K562 (cell line): ENCODE data around the gene TDRD3. TPM values are rescaled to one million over a fixed set of nuclear protein-coding genes. Genes with fewer than 3 reads are reported as not detected.
"Not testable (repeated sequence)": the region's sequence is repeated elsewhere in the genome, so short reads cannot be mapped to it uniquely, and the experiment has no call there.

ENCODE experiments used
- ATAC-seq: fragments of 200-7000 bp; cut with Tn5 transposase; 3 replicates; pipeline ENCODE4 v1.9.1; 2020; ENCODE audit warnings: moderate library complexity
- BruUV-seq: library from RNA; stranded (reverse); fragments of 400-500 nt; replicated peaks from 2 replicates; lab custom pipeline; 2021; lab: Mats Ljungman, UMichigan
- CTCF ChIA-PET: fragments of 300-600 bp; formaldehyde crosslinking; extraction: SDS; loops from one replicate; lab custom pipeline; 2021; ENCODE audit warnings: low intra/inter-chr PET ratio; lab: Yijun Ruan, JAX
- POLR2A ChIA-PET: fragments of 300-600, 350-650 bp; sonication (Branson Sonifier 250); formaldehyde crosslinking; extraction: SDS; loops from one replicate; lab custom pipeline; 2021; ENCODE audit warnings: antibody characterized with exemption, inconsistent platforms; lab: Yijun Ruan, JAX
- DNase-seq, 4 experiments: peaks; one replicate each; pipeline versions ENCODE4 v3.0.0 to v3.0.0-alpha.2; 2011 to 2018; ENCODE audit warnings: low spot score in 3 of 4, mixed read lengths in 3 of 4; ENCODE audit errors: extremely low read depth in 1 of 4
- FAIRE-seq: peaks from 2 replicates; lab custom pipeline; 2011; peaks lifted over from hg19 to GRCh38; lab: Jason Lieb, UNC
- H2AFZ ChIP-seq: 2 replicates; pipeline ENCODE4 v1.6.0; 2011; ENCODE audit warnings: low read depth, low read length, control low read depth, inconsistent platforms
- H3K27ac ChIP-seq: fragments of 200-600 bp; 3 replicates; pipeline ENCODE4 v1.8.0; 2011; ENCODE audit warnings: low read depth, mild to moderate bottlenecking, control low read depth, inconsistent platforms, low read length, moderate library complexity, mixed read lengths; ENCODE audit errors: extremely low read depth
- H3K27me3 ChIP-seq, 2 experiments: fragments of 300-600 bp in 1 of 2; 2 replicates in 1 of 2; 3 replicates in 1 of 2; pipeline versions ENCODE4 v1.6.0 to v1.8.0; 2011; ENCODE audit warnings: inconsistent platforms in 2 of 2, low read length in 2 of 2, mild to moderate bottlenecking in 1 of 2, mixed read lengths in 1 of 2, moderate library complexity in 1 of 2; ENCODE audit not compliant: control insufficient read depth in 2 of 2, insufficient read depth in 2 of 2
- H3K36me3 ChIP-seq: fragments of 300-600 bp; 3 replicates; pipeline ENCODE4 v1.8.0; 2011; ENCODE audit warnings: mild to moderate bottlenecking, low read length, inconsistent platforms; ENCODE audit not compliant: control insufficient read depth, insufficient read depth
- H3K4me1 ChIP-seq, 2 experiments: fragments of 200-600 bp in 1 of 2; replicated peaks in 1 of 2; 2 replicates in 1 of 2; 3 replicates in 1 of 2; pipeline versions ENCODE4 v1.5.1 to v1.8.0; 2011; ENCODE audit warnings: inconsistent platforms in 2 of 2, low read length in 2 of 2, mild to moderate bottlenecking in 1 of 2, mixed read lengths in 1 of 2, moderate library complexity in 1 of 2; ENCODE audit not compliant: control insufficient read depth in 2 of 2, insufficient read depth in 2 of 2
- H3K4me2 ChIP-seq: 2 replicates; pipeline ENCODE4 v1.6.1; 2011; ENCODE audit warnings: low read length, control low read depth, inconsistent platforms, mixed read lengths; ENCODE audit not compliant: insufficient read depth
- H3K4me3 ChIP-seq: fragments of 200-600 bp; sonication (generic), shearing (Covaris generic); 2 replicates; pipeline ENCODE4 v1.5.1; 2016; ENCODE audit warnings: control low read depth, inconsistent platforms
- H3K79me2 ChIP-seq: fragments of 200-600 bp; 3 replicates; pipeline ENCODE4 v1.8.0; 2011; ENCODE audit warnings: low read length, inconsistent platforms; ENCODE audit not compliant: control insufficient read depth, insufficient read depth
- H3K9ac ChIP-seq, 2 experiments: 2 replicates each; pipeline versions ENCODE4 v1.6.0 to v1.6.1; 2011; ENCODE audit warnings: low read depth in 2 of 2, low read length in 2 of 2, control low read depth in 1 of 2, inconsistent platforms in 1 of 2, mild to moderate bottlenecking in 1 of 2, mixed read lengths in 1 of 2; ENCODE audit not compliant: insufficient read depth in 1 of 2
- H3K9me1 ChIP-seq: one replicate; pipeline ENCODE4 v1.6.0; 2011; ENCODE audit warnings: inconsistent platforms, mild to moderate bottlenecking, low read length, moderate library complexity; ENCODE audit not compliant: control insufficient read depth, insufficient read depth
- H3K9me3 ChIP-seq: replicated peaks from 2 replicates; pipeline ENCODE4 v1.5.1; 2011; ENCODE audit warnings: low read depth, low read length, inconsistent platforms; ENCODE audit not compliant: control insufficient read depth, insufficient read depth
- H4K20me1 ChIP-seq: replicated peaks from 2 replicates; pipeline ENCODE4 v1.6.1; 2011; ENCODE audit warnings: low read length, inconsistent platforms, mixed read lengths; ENCODE audit not compliant: control insufficient read depth, insufficient read depth
- FOXP1 ChIP-seq: sonication (generic); formaldehyde crosslinking; IDR thresholded peaks from 2 replicates; pipeline ENCODE4 v1.8.0; 2022; ENCODE audit warnings: mild to moderate bottlenecking, missing genetic modification reagents
- GABPB2 ChIP-seq: fragments of 250-450 bp; sonication (Bioruptor Pico); conservative IDR thresholded peaks from 2 replicates; pipeline ENCODE4 v1.5.1; 2021; ENCODE audit warnings: mild to moderate bottlenecking
- HLTF ChIP-seq: fragments of 450-650 bp; IDR thresholded peaks from 2 replicates; pipeline ENCODE4 v1.6.1; 2016
- HMG20B ChIP-seq: fragments of 250-450 bp; sonication (Bioruptor Pico); IDR thresholded peaks from 2 replicates; pipeline ENCODE4 v1.5.0; 2021; ENCODE audit warnings: mild to moderate bottlenecking
- KLF10 ChIP-seq: fragments of 250-450 bp; sonication (Bioruptor Pico); IDR thresholded peaks from 2 replicates; pipeline ENCODE4 v1.6.1; 2021; ENCODE audit warnings: matching md5 sums
- KLF13 ChIP-seq: fragments of 450-650 bp; IDR thresholded peaks from 2 replicates; pipeline ENCODE4 v1.6.1; 2016; ENCODE audit warnings: missing genetic modification characterization, low read depth, mild to moderate bottlenecking, missing compliant biosample characterization, moderate library complexity, borderline replicate concordance
- MAX ChIP-seq: sonication (generic); formaldehyde crosslinking; IDR thresholded peaks from 2 replicates; pipeline ENCODE4 v1.9.0; 2022; ENCODE audit warnings: mild to moderate bottlenecking, missing genetic modification reagents
- NFE2L1 ChIP-seq: fragments of 450-650 bp; IDR thresholded peaks from 2 replicates; pipeline ENCODE4 v1.6.1; 2016; ENCODE audit warnings: missing genetic modification characterization, low read depth, mild to moderate bottlenecking, missing compliant biosample characterization, moderate library complexity, borderline replicate concordance
- UBTF ChIP-seq, 2 experiments: IDR thresholded peaks; 2 replicates each; pipeline ENCODE4 v1.6.1; 2012; ENCODE audit warnings: improper control_type of control experiment in 2 of 2, low read depth in 2 of 2, low read length in 2 of 2, borderline replicate concordance in 1 of 2
- ZNF224 ChIP-seq: sonication (generic); formaldehyde crosslinking; IDR thresholded peaks from 2 replicates; pipeline ENCODE4 v1.8.0; 2022; ENCODE audit warnings: mild to moderate bottlenecking, missing genetic modification reagents
- ZNF24 ChIP-seq: fragments of 450-650 bp; IDR thresholded peaks from 2 replicates; pipeline ENCODE4 v1.6.1; 2016
- ZNF766 ChIP-seq: fragments of 200-800 bp; sonication (Bioruptor generic); conservative IDR thresholded peaks from 2 replicates; pipeline ENCODE4 v1.6.1; 2016; ENCODE audit warnings: missing genetic modification characterization, missing compliant biosample characterization
- WGBS: fragments of 100-300 bp; shearing (Covaris generic); methylation state at CpG from one replicate; pipeline ENCODE4 v1.1.6; 2016; ENCODE audit warnings: low coverage, mixed read lengths; ENCODE audit not compliant: insufficient coverage; ENCODE audit errors: missing lambda C conversion rate; 5-methylcytosine and 5-hydroxymethylcytosine counted together
- in situ Hi-C: fragments of 300-500 bp; cut with MboI; formaldehyde crosslinking; loops from 4 replicates; pipeline ENCODE4 v1.15.0; 2018; ENCODE audit warnings: inconsistent platforms, mixed read lengths
- intact Hi-C: fragments of 100-400 bp; cut with micrococcal nuclease; formaldehyde crosslinking; loops from 2 replicates; pipeline ENCODE4 v1.14.2; 2022
- polyA plus RNA-seq, 8 experiments: library from polyadenylated mRNA; depleted of rRNA in 4 of 8; stranded (reverse) in 5 of 8; unstranded in 3 of 8; fragments of >200 nt; fragmentation: Nextera tagmentation in 2 of 8; fragmentation: Illumina TruSeq in 1 of 8; extraction: Ambion mirVana in 2 of 8; extraction: Trizol in 1 of 8; gene quantifications; 2 replicates each; pipeline versions ENCODE4 v1.2.1 to v1.2.3, GENCODE V29; 2011 to 2014; ENCODE audit warnings: inconsistent platforms in 1 of 8, missing spikeins in 1 of 8
- total RNA-seq, 7 experiments: library from RNA; depleted of rRNA in 6 of 7; stranded (reverse); fragments of >200 nt in 6 of 7; fragmentation: Illumina TruSeq in 2 of 7; extraction: Trizol in 2 of 7; gene quantifications; 2 replicates each; pipeline versions ENCODE4 v1.2.1 to v1.2.3, GENCODE V29; 2011 to 2021; ENCODE audit warnings: low replicate concordance in 1 of 7

TDRD3 gene
- total and polyA plus RNA-seq, 9 of the 15 experiments (the other 6 are each of a cell fraction or from before 2014, with no cell fraction given), result 3.6 to 16.4 (median 9.5) TPM

- peak overlapping the region; percentile 21; the same call in 1 of the 3 replicates for H3K27ac ChIP-seq
- FAIRE-seq, H4K20me1 ChIP-seq, intact Hi-C loops, H3K27me3 ChIP-seq, H3K4me1 ChIP-seq, H3K9me3 ChIP-seq, H3K4me2 ChIP-seq, H3K9me1 ChIP-seq, POLR2A ChIA-PET, DNase-seq, BruUV-seq, H3K9ac ChIP-seq, H2AFZ ChIP-seq, CTCF ChIA-PET, in situ Hi-C loops, ATAC-seq, H3K4me3 ChIP-seq, H3K36me3 ChIP-seq: not testable (repeated sequence)
- WGBS, result 35% methylated on average over 3 of the region's 4 CpGs
- peaks cover 23% of the 10 kb centered on the region for H3K79me2 ChIP-seq
- TF ChIP-seq ZNF766 (CRISPR knock-in tag), result peak; percentile 93
Measured at GRCh38 chr13:60409574-60410292, 12.7 kb downstream of the TDRD3 start.

GRCh38 chr13:60410299-60410698 lies 13.3 kb downstream of the TDRD3 start:
- no peak overlapping the region for H3K9ac ChIP-seq
- intact Hi-C loops (no loop called here), in situ Hi-C loops (no loop called here)
- H4K20me1 ChIP-seq, result no peaks in the 10 kb centered on the region
- DNase-seq (no peak), ATAC-seq (peak; percentile 31; the same call in 1 of the 3 replicates), FAIRE-seq (no peak)
- BruUV-seq, result no TSS peak
- ChIA-PET POLR2A (no interaction called here), CTCF (no interaction called here)
- peak overlapping the region; percentile 21; the same call in 1 of the 3 replicates for H3K27ac ChIP-seq
- no peaks in the 10 kb centered on the region for H3K9me1 ChIP-seq
- H3K4me2 ChIP-seq, result no peak overlapping the region
- no peaks in the 10 kb centered on the region for H3K4me1 ChIP-seq
- no peaks in the 10 kb centered on the region for H3K27me3 ChIP-seq
- H3K36me3 ChIP-seq, result no peaks in the 10 kb centered on the region
- no peaks in the 10 kb centered on the region; the same call in 1 of the 2 replicates for H3K9me3 ChIP-seq
- no peak overlapping the region for H3K4me3 ChIP-seq
- peak overlapping the region; percentile 39; the same call in 1 of the 2 replicates for H2AFZ ChIP-seq
- H3K79me2 ChIP-seq, result peaks cover 20% of the 10 kb centered on the region
- WGBS, result 47% methylated on average over 3 of the region's 3 CpGs
- TF ChIP-seq ZNF24, result no peak
- no peak for TF ChIP-seq MAX (CRISPR knock-in tag)
- no peak for TF ChIP-seq HLTF
- TF ChIP-seq KLF13 (tag), result no peak
- no peak for TF ChIP-seq NFE2L1 (tag)
- no peak for TF ChIP-seq GABPB2
- TF ChIP-seq ZNF224 (CRISPR knock-in tag), result no peak
- TF ChIP-seq KLF10 (CRISPR knock-in tag), result no peak
- no peak for TF ChIP-seq UBTF (IDR thresholded peaks at IDR 0.05; ENCODE audit: borderline replicate concordance in 1 of 2, low read depth in 2 of 2, low read length in 2 of 2)
- no peak for TF ChIP-seq HMG20B (CRISPR knock-in tag)
- TF ChIP-seq FOXP1, result no peak
